Activated naive CD4-positive, alpha-beta T cell treated with anti-CD3 and anti-CD28 coated beads, Interleukin-2, amount 50 U/mL, for 24 hours (primary cell): ENCODE results near the gene HOOK2.
A peak's percentile ranks its signal among the peaks of the same experiment; 100 is the strongest.
"Not testable (repeated sequence)": the region's sequence is repeated elsewhere in the genome, so short reads cannot be mapped to it uniquely, and the experiment has no call there.

Source experiments
- H3K27ac Mint-ChIP-seq: one replicate; pipeline ENCODE4 v1.8.0; 2021; ENCODE audit warnings: mild to moderate bottlenecking, mixed read lengths
- H3K27me3 Mint-ChIP-seq: one replicate; pipeline ENCODE4 v1.8.0; 2021; ENCODE audit warnings: mixed read lengths
- H3K36me3 Mint-ChIP-seq: one replicate; pipeline ENCODE4 v1.8.0; 2021; ENCODE audit warnings: mixed read lengths
- H3K4me1 Mint-ChIP-seq: one replicate; pipeline ENCODE4 v1.8.0; 2021; ENCODE audit warnings: mixed read lengths
- H3K4me3 Mint-ChIP-seq: one replicate; pipeline ENCODE4 v1.8.0; 2021; ENCODE audit warnings: mild to moderate bottlenecking, mixed read lengths
- H3K9me3 Mint-ChIP-seq: one replicate; pipeline ENCODE4 v1.8.0; 2021; ENCODE audit warnings: mixed read lengths

Gene HOOK2

DNA sequence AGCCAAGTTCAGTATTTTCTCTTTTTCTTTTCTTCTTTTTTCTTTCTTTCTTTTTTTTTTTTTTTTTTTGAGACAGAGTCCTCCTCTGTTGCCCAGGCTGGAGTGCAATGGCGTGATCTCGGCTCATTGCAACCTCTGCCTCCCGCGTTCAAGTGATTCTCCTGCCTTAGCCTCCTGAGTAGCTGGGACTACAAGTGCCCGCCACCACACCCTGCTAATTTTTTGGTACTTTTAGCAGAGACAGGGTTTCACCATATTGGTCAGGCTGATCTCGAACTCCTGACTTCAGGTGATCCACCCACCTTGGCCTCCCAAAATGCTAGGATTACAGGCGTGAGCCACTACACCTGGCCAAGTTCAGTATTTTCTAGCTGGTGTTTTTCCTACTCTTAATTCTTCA lies 22.3 kb upstream of the HOOK2 start:
- not testable (repeated sequence) for H3K27ac Mint-ChIP-seq, H3K4me3 Mint-ChIP-seq, H3K9me3 Mint-ChIP-seq, H3K27me3 Mint-ChIP-seq, H3K36me3 Mint-ChIP-seq
- peaks cover 45% of the 10 kb centered on the region for H3K4me1 Mint-ChIP-seq

DNA sequence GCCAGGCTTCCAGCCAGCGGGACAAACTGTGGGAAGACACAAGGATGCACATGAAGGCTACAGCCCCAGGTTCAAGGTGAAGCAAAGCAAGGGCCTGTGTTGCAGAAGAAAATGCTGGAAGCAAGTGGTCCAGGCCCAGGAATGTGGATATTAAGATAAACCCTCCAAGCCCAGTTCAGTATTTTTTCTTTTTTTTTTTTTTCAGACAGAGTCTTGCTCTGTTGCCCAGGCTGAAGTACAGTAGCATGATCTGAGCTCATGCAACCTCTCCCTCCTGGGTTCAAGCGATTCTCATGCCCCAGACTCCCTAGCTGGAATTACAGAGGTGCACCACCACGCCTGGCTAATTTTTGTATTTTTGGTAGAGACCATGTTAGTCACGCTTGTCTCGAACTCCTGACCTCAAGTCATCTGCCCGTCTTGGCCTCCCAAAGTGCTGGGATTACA lies 21.8 kb upstream of the HOOK2 start:
- Mint-ChIP-seq H3K27ac (no peak overlapping the region), H3K4me3 (no peak overlapping the region), H3K9me3 (no peaks in the 10 kb centered on the region), H3K4me1 (peaks cover 41% of the 10 kb centered on the region), H3K36me3 (peaks cover 2% of the 10 kb centered on the region), H3K27me3 (no peaks in the 10 kb centered on the region)

- H3K4me3 Mint-ChIP-seq, result peak overlapping the region; percentile 80
- H3K36me3 Mint-ChIP-seq, result peaks cover 2% of the 10 kb centered on the region
- no peaks in the 10 kb centered on the region for H3K27me3 Mint-ChIP-seq
- peaks cover 39% of the 10 kb centered on the region for H3K4me1 Mint-ChIP-seq
- H3K27ac Mint-ChIP-seq, result peak overlapping the region; percentile 87
- no peaks in the 10 kb centered on the region for H3K9me3 Mint-ChIP-seq
These were observed 21.1 kb upstream of the HOOK2 start for GRCh38 chr19:12796146-12797071.

DNA sequence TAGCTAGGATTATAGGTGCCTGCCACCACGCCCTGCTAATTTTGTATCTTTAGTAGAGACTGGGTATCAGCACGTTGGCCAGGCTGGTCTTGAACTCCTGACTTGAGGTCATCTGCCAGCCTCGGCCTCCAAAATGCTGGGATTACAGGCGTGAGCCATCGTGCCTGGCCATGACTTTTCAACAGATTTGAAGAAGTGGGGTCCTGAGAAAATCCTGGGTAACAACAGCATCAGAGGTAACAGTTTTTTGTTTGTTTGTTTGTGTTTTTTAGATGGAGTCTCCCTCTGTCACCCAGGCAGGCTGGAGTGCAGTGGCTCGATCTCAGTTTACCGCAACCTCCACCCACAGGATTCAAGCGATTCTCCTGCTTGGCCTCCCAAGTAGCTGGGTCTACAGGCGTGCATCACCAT lies 19.6 kb upstream of the HOOK2 start:
- Mint-ChIP-seq H3K27me3 (no peaks in the 10 kb centered on the region), H3K9me3 (no peaks in the 10 kb centered on the region), H3K4me3 (peak overlapping the region; percentile 83), H3K36me3 (peaks cover 2% of the 10 kb centered on the region), H3K27ac (no peak overlapping the region), H3K4me1 (peaks cover 36% of the 10 kb centered on the region)

DNA sequence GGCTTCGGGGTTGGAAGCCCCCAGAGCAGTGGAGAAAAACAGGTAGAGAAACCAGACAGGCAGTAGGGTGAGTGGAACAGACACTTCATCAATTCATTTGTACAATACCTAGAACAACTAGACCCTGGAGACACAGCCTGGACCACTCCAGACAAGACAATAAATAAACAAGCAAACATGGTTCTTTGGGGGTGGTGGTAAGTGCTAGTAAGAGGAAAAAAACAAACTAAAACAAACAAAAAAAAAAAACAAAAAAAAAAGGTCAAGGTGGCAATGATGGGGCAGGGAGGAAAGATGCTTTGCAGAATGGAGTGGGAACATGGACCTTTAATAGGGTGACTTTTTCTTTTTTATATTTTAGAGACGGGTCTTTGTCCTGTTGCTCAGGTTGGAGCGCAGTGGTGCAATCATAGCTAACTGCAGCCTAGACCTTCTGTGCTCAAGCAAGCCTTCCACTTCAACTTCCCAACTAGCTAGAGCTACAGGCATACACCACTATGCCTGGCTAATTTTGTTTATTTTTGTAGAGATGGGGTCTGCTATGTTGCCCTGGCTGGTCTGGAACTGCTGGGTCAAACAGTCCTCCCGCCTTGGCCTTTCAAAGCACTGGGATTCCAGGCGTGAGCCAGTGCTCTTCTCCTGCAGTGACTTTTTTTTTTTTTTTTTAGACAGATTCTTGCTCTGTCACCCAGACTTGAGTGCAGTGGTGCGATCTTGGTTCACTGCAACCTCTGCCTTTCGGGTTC lies 19.0 kb upstream of the HOOK2 start:
- Mint-ChIP-seq H3K4me3 (peak overlapping the region; percentile 83), H3K27me3 (no peaks in the 10 kb centered on the region), H3K27ac (peak overlapping the region; percentile 89), H3K36me3 (peaks cover 2% of the 10 kb centered on the region), H3K9me3 (no peaks in the 10 kb centered on the region), H3K4me1 (peaks cover 31% of the 10 kb centered on the region)

DNA sequence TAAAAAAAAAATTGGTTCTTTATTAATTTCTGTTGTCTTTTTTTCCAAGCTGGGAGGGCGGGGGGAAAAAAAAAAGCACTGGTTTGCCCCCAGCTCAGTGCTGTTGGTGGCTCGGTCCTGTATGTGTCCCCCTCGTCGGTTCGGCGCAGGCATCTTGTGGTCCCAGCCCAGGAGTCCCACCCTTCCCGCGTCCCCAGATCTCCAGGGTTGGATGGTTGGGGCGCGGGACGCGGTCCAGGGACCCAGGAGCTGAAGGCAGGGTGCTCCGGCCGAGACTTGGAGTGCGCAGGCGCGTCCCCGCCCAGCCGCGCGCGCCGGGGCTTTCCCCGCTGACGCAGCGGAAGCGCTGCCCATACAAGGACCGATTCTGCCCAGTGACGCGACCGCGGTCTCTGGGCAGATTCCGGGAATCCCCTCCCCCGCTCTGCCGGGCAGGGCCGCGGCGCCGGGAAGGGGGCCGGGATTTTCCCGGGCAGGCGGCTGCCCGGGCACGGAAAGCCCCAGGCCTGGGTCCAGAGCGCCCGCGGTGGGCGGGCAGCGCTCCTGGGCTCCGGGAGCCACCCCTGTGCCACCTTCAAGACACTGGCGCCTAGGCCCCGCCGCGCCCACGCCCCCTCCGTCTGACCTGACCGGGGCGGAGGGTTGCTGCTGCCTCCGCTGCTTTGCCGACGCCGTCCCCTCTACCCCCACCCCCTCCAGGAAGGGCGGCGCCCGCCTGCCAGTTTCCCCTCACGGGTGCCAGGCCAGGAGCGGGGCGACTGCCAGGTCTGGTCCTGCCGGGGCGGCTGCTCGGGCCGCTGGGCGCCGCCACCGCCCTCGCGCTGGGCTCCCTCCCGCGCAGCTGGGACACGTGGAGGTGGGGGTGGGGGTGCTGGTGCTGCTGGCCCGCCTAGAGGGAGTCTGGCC lies 18.2 kb upstream of the HOOK2 start:
- H3K4me3 Mint-ChIP-seq, result peak overlapping the region; percentile 95
- H3K9me3 Mint-ChIP-seq, result no peaks in the 10 kb centered on the region
- peaks cover 2% of the 10 kb centered on the region for H3K36me3 Mint-ChIP-seq
- H3K4me1 Mint-ChIP-seq, result peaks cover 38% of the 10 kb centered on the region
- H3K27ac Mint-ChIP-seq, result peak overlapping the region; percentile 98
- H3K27me3 Mint-ChIP-seq, result no peaks in the 10 kb centered on the region

DNA sequence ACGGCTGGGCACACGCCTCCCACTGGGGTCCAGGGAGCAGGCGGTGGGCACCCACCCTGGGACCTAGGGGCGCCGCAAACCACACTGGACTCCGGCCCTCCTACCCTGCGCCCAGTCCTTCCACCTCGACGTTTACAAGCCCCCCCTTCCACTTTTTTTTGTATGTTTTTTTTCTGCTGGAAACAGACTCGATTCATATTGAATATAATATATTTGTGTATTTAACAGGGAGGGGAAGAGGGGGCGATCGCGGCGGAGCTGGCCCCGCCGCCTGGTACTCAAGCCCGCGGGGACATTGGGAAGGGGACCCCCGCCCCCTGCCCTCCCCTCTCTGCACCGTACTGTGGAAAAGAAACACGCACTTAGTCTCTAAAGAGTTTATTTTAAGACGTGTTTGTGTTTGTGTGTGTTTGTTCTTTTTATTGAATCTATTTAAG lies 17.5 kb upstream of the HOOK2 start:
- H3K4me1 Mint-ChIP-seq, result peaks cover 38% of the 10 kb centered on the region
- H3K9me3 Mint-ChIP-seq, result no peaks in the 10 kb centered on the region
- H3K27me3 Mint-ChIP-seq, result no peaks in the 10 kb centered on the region
- H3K36me3 Mint-ChIP-seq, result peaks cover 2% of the 10 kb centered on the region
- peak overlapping the region; percentile 95 for H3K4me3 Mint-ChIP-seq
- peak overlapping the region; percentile 98 for H3K27ac Mint-ChIP-seq

DNA sequence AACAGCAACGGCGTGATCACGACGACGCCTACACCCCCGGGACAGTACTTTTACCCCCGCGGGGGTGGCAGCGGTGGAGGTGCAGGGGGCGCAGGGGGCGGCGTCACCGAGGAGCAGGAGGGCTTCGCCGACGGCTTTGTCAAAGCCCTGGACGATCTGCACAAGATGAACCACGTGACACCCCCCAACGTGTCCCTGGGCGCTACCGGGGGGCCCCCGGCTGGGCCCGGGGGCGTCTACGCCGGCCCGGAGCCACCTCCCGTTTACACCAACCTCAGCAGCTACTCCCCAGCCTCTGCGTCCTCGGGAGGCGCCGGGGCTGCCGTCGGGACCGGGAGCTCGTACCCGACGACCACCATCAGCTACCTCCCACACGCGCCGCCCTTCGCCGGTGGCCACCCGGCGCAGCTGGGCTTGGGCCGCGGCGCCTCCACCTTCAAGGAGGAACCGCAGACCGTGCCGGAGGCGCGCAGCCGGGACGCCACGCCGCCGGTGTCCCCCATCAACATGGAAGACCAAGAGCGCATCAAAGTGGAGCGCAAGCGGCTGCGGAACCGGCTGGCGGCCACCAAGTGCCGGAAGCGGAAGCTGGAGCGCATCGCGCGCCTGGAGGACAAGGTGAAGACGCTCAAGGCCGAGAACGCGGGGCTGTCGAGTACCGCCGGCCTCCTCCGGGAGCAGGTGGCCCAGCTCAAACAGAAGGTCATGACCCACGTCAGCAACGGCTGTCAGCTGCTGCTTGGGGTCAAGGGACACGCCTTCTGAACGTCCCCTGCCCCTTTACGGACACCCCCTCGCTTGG lies 16.9 kb upstream of the HOOK2 start:
- Mint-ChIP-seq H3K36me3 (peaks cover 2% of the 10 kb centered on the region), H3K4me3 (peak overlapping the region; percentile 95), H3K4me1 (peaks cover 38% of the 10 kb centered on the region)

DNA sequence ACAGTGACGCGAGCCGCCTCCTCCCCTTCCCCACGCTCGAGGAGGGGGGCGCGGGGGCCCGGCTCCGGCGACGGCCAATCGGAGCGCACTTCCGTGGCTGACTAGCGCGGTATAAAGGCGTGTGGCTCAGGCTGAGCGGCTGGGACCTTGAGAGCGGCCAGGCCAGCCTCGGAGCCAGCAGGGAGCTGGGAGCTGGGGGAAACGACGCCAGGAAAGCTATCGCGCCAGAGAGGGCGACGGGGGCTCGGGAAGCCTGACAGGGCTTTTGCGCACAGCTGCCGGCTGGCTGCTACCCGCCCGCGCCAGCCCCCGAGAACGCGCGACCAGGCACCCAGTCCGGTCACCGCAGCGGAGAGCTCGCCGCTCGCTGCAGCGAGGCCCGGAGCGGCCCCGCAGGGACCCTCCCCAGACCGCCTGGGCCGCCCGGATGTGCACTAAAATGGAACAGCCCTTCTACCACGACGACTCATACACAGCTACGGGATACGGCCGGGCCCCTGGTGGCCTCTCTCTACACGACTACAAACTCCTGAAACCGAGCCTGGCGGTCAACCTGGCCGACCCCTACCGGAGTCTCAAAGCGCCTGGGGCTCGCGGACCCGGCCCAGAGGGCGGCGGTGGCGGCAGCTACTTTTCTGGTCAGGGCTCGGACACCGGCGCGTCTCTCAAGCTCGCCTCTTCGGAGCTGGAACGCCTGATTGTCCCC lies 16.1 kb upstream of the HOOK2 start, which contains the start of gene JUNB:
TSS of gene JUNB (plus strand) at position 142 of the 706 bp plus-strand sequence. CDS start at position 428, 286 bp downstream.
- Mint-ChIP-seq H3K4me3 (peak within 1 kb of the TSS; percentile 95), H3K36me3 (peaks cover 2% of the 10 kb centered on the region), H3K9me3 (no peaks in the 10 kb centered on the region), H3K27ac (peak within 1 kb of the TSS; percentile 95), H3K27me3 (no peaks in the 10 kb centered on the region), H3K4me1 (peaks cover 37% of the 10 kb centered on the region)

More for the DNA sequence above, 16.9 kb upstream of the HOOK2 start:
- no peaks in the 10 kb centered on the region for H3K9me3 Mint-ChIP-seq
- peak overlapping the region; percentile 87 for H3K27ac Mint-ChIP-seq
- no peaks in the 10 kb centered on the region for H3K27me3 Mint-ChIP-seq

GRCh38 chr19:12790628-12791344 lies 15.4 kb upstream of the HOOK2 start:
- H3K27me3 Mint-ChIP-seq, result no peaks in the 10 kb centered on the region

DNA sequence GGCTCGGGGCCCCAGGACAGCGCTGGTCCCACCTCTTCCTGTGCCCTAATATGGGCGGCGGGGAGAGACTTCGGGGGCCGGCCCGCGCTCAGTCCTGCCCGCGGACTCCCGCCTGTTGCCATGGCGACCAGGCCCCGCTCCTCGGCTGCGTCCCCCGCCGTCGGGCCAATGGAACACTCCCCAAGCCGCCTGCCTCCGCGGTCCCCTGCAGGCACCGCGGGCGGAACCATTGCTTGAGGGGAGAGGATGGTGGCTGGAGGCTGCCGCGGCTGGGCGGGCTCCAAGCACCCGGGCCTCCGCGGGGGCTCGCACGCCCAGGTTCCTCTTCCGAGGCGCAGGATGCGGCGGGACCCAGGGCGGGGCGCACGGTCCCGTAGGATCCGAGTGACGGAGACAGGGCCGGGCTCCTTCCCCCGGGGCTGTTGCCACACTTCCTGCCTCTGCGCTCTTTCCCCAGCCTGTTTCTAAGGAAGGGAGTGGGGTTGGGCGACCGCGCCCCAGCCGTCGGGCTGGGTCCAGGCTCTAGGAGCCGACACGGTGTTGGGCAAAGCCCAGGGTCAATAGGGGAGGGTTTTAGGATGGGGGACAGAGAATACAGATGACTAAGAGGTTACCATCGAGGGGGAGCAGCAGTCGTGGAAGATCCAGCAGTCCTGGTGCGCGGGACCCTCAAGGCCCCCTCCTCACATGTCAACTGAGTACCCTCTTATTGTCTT lies 14.7 kb upstream of the HOOK2 start:
- H3K4me3 Mint-ChIP-seq, result peak overlapping the region; percentile 95
- peaks cover 2% of the 10 kb centered on the region for H3K36me3 Mint-ChIP-seq
- H3K9me3 Mint-ChIP-seq, result no peaks in the 10 kb centered on the region
- no peaks in the 10 kb centered on the region for H3K27me3 Mint-ChIP-seq
- H3K4me1 Mint-ChIP-seq, result peaks cover 27% of the 10 kb centered on the region
- peak overlapping the region; percentile 95 for H3K27ac Mint-ChIP-seq

More at GRCh38 chr19:12790628-12791344, 15.4 kb upstream of the HOOK2 start:
- Mint-ChIP-seq H3K27ac (peak overlapping the region; percentile 95), H3K9me3 (no peaks in the 10 kb centered on the region), H3K4me1 (peaks cover 30% of the 10 kb centered on the region), H3K4me3 (peak overlapping the region; percentile 95), H3K36me3 (peaks cover 2% of the 10 kb centered on the region)

DNA sequence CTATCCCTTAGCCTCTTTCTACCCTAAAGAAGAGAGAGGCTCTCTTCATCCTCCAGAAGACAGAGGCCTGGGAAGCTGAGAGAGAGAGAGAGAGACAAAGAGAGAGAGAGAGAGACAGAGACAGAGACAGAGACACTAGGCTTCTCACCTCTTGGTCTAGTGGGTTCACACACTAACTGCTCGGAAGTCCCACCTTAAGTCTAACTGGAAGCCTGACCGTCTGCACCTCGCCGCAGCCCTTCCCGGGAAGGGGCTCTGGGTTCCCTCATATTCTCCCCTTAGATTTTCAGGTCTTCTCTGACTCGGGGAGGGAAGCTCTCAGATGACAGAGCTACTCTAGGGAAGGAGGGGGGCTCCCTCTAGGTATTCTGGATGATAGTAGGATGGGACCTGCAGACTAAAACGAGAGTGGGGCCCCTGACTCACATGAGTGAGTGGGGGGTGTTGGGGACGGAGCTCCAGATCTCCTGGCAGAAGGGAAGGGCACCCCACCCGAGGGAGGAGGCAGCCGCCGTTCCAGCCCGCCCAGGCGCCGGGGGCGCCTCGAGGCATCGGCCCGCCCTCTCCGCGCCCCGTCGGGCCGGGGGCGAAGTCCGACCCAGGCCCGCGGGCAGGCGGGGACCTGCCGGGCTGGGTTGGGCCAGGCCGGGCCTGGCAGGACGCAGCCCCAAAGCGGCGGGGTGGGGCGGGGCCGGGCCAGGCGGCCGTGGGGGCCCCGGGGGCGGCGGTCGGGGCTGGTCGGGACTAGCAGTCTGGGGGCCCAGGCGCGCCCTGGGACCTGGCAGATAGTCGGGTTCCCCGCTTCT lies 13.9 kb upstream of the HOOK2 start:
- peak overlapping the region; percentile 74 for H3K4me3 Mint-ChIP-seq
- peak overlapping the region; percentile 83 for H3K27ac Mint-ChIP-seq
- H3K27me3 Mint-ChIP-seq, result no peaks in the 10 kb centered on the region
- H3K36me3 Mint-ChIP-seq, result peaks cover 2% of the 10 kb centered on the region
- H3K9me3 Mint-ChIP-seq, result no peaks in the 10 kb centered on the region
- peaks cover 20% of the 10 kb centered on the region for H3K4me1 Mint-ChIP-seq
